ENCODE measurements around the gene FHIT. TPM values are rescaled to one million over a fixed set of nuclear protein-coding genes. Genes with fewer than 3 reads are reported as not detected.

The FHIT gene
- total RNA-seq, 4 donors from 2014 or later: 4.6 to 6.1 (median 5.7) TPM

DNA sequence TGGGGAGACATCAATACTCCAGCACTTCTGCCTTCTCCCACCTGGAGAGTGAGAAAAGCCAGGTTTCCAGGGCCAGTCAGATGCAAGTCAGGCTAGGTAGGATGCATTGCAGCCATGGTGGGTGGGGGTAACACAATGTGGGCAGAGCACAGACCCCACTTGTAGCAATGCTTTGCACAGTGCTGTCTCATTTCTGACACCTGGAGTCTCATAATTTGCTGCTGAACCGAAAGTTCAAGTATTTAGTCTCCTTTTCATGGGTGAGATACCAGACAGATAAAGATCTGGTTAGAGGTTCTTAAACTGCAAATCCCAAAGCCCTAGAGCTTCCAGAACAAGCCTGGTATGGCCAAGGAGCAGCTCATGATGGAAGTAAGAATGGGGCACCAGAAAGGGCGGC is 1321.1 kb downstream of the FHIT start:
- WGBS: 90% methylated on average over 2 of the region's 2 CpGs
- DNase-seq (ENCODE audit: extremely low spot score): no peak
- intact Hi-C loops (cut with DNase I): no loop called here
- no peak overlapping the region for H3K27ac ChIP-seq (replicated peaks in 1 of 4)
- H3K9me3 ChIP-seq: no peaks in the 10 kb centered on the region
- no peaks in the 10 kb centered on the region for H3K36me3 ChIP-seq
- H3K27me3 ChIP-seq: no peaks in the 10 kb centered on the region
- no peaks in the 10 kb centered on the region for H3K4me1 ChIP-seq
- no peak for TF ChIP-seq EP300 (IDR thresholded peaks at IDR 0.05)
- TF ChIP-seq, protein P1, sequence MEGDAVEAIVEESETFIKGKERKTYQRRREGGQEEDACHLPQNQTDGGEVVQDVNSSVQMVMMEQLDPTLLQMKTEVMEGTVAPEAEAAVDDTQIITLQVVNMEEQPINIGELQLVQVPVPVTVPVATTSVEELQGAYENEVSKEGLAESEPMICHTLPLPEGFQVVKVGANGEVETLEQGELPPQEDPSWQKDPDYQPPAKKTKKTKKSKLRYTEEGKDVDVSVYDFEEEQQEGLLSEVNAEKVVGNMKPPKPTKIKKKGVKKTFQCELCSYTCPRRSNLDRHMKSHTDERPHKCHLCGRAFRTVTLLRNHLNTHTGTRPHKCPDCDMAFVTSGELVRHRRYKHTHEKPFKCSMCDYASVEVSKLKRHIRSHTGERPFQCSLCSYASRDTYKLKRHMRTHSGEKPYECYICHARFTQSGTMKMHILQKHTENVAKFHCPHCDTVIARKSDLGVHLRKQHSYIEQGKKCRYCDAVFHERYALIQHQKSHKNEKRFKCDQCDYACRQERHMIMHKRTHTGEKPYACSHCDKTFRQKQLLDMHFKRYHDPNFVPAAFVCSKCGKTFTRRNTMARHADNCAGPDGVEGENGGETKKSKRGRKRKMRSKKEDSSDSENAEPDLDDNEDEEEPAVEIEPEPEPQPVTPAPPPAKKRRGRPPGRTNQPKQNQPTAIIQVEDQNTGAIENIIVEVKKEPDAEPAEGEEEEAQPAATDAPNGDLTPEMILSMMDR (IDR thresholded peaks at IDR 0.05): no peak
- TF ChIP-seq POLR2AphosphoS5 (IDR thresholded peaks at IDR 0.05): no peak
- TF ChIP-seq POLR2A (IDR thresholded peaks at IDR 0.05; ENCODE audit: low read depth): no peak
- H3K4me3 ChIP-seq: no peak overlapping the region

DNA sequence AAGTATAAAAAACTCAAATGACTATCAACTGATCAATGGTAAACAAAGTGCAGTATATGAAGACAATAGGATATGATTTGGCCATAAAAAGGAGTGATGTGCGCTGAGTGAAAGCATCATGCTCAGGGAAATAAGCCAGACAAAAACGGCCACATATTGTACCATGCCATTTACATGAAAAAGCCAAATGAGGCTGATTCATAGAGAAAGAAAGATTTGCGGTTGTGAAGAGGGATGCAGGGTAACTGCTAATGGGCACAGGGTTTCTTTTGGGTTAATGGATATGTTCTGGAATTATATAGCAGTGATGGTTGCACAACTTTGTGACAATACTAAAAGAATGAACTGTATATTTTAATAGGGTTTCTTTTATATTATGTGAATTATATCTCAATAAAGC is 1324.2 kb downstream of the FHIT start:
- no peak for TF ChIP-seq EP300 (IDR thresholded peaks at IDR 0.05)
- TF ChIP-seq POLR2A (IDR thresholded peaks at IDR 0.05; ENCODE audit: low read depth): no peak
- TF ChIP-seq, protein P1 (IDR thresholded peaks at IDR 0.05): no peak
- no peak for TF ChIP-seq POLR2AphosphoS5 (IDR thresholded peaks at IDR 0.05)
- H3K27me3 ChIP-seq: no peaks in the 10 kb centered on the region
- H3K9me3 ChIP-seq: no peaks in the 10 kb centered on the region
- WGBS: 98% methylated on average over 3 of the region's 3 CpGs
- DNase-seq (ENCODE audit: extremely low spot score): no peak
- no peaks in the 10 kb centered on the region for H3K4me1 ChIP-seq
- H3K27ac ChIP-seq (replicated peaks in 1 of 4): no peak overlapping the region
- intact Hi-C loops (cut with DNase I): no loop called here
- H3K36me3 ChIP-seq: no peaks in the 10 kb centered on the region
- H3K4me3 ChIP-seq: no peak overlapping the region

DNA sequence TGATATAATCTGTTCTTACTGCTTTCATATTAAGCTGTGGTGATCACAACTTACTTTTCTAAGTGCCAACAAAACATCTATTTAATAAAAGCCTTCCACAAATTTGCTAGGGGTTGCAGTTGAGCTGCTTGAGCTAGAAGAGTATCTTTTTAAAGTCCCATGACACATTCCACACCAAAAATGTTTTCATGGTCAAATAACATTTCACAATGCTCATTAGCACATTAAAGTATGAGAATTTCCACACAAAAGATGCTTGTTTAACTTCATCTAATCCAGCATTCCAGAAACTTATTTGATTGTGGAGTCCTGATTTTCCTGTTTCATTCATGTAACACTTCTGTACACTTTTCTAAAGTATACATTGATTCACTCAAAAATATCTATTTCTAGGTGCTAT is 1325.3 kb downstream of the FHIT start:
- no peak for TF ChIP-seq POLR2AphosphoS5 (IDR thresholded peaks at IDR 0.05)
- no peak for TF ChIP-seq POLR2A (IDR thresholded peaks at IDR 0.05; ENCODE audit: low read depth)
- TF ChIP-seq, protein P1 (IDR thresholded peaks at IDR 0.05): no peak
- TF ChIP-seq EP300 (IDR thresholded peaks at IDR 0.05): no peak
- intact Hi-C loops (cut with DNase I): no loop called here

DNA sequence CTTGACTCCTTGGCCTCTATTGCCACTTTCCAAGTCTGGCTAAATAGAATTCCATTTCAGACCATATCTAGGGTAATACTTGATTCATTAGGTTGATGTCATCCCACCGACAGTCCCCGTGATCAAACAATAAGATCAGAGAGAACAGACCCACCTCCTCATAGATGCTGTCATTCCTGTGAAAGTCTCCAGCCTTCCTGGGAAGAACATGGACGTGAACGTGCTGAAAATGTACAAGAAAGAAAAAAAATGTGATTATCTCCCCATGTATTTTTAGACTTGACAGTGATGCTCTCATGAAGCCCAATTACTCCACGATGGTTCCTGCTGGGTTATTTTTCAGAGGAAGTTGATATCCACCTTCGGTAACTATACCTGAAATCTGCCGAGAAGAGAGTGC is 1329.1 kb downstream of the FHIT start:
- Histone ChIP-seq H3K4me1 (no peaks in the 10 kb centered on the region), H3K27ac (replicated peaks in 1 of 4) (no peak overlapping the region), H3K36me3 (no peaks in the 10 kb centered on the region), H3K27me3 (no peaks in the 10 kb centered on the region), H3K9me3 (no peaks in the 10 kb centered on the region), H3K4me3 (no peak overlapping the region)
- intact Hi-C loops (cut with DNase I): no loop called here
- no peak for TF ChIP-seq EP300 (IDR thresholded peaks at IDR 0.05)
- no peak for TF ChIP-seq POLR2AphosphoS5 (IDR thresholded peaks at IDR 0.05)
- TF ChIP-seq, protein P1 (IDR thresholded peaks at IDR 0.05): no peak
- no peak for TF ChIP-seq POLR2A (IDR thresholded peaks at IDR 0.05; ENCODE audit: low read depth)
- WGBS: 80% methylated on average over 7 of the region's 7 CpGs
- no peak for DNase-seq (ENCODE audit: extremely low spot score)

More for the DNA sequence above, 1325.3 kb downstream of the FHIT start:
- H3K27ac ChIP-seq (replicated peaks in 1 of 4): no peak overlapping the region
- H3K4me3 ChIP-seq: no peak overlapping the region
- no peaks in the 10 kb centered on the region for H3K4me1 ChIP-seq
- H3K36me3 ChIP-seq: no peaks in the 10 kb centered on the region
- no peak for DNase-seq (ENCODE audit: extremely low spot score)
- no peaks in the 10 kb centered on the region for H3K27me3 ChIP-seq
- no peaks in the 10 kb centered on the region for H3K9me3 ChIP-seq

DNA sequence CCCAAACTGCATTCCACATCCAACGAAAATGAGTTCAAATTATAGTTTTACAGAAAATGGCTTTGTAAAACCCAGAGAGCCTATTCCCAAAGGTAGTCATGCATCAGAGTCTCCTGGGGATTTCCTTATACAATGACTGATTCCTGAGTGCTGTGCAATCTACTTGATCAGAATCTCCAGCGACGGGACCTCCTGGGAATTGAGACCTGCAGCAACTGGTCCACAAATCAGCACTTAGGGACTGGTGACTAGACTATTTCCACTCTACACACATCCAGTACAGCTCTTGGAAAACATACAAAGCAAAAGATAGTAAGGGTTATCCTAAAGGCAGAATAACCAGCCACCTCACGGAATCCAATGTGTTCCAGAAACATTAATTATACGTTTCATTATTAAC is 1330.4 kb downstream of the FHIT start:
- Histone ChIP-seq H3K27ac (replicated peaks in 1 of 4) (no peak overlapping the region), H3K9me3 (no peaks in the 10 kb centered on the region), H3K4me1 (no peaks in the 10 kb centered on the region), H3K27me3 (no peaks in the 10 kb centered on the region), H3K4me3 (no peak overlapping the region), H3K36me3 (no peaks in the 10 kb centered on the region)
- DNase-seq (ENCODE audit: extremely low spot score): no peak
- 90% methylated on average over 5 of the region's 5 CpGs for WGBS
- TF ChIP-seq POLR2AphosphoS5 (IDR thresholded peaks at IDR 0.05) (no peak), POLR2A (IDR thresholded peaks at IDR 0.05; ENCODE audit: low read depth) (no peak), EP300 (IDR thresholded peaks at IDR 0.05) (no peak)
- TF ChIP-seq, protein P1 (IDR thresholded peaks at IDR 0.05): no peak
- intact Hi-C loops (cut with DNase I): no loop called here

Data from esophagus muscularis mucosa (tissue), 4 donors.